Neuronal stem cell (in vitro differentiated cells): Measurements from ENCODE around the gene SOHLH1.

Experiments used
- DNase-seq: peaks from one replicate; pipeline ENCODE4 v3.0.0-alpha.2; 2013; ENCODE audit warnings: low spot score
- H2AFZ ChIP-seq: one replicate; pipeline ENCODE4 v1.6.1; 2013; ENCODE audit warnings: mild to moderate bottlenecking, low read length, inconsistent platforms
- H2AK5ac ChIP-seq: 2 replicates; pipeline ENCODE4 v1.6.1; 2013; ENCODE audit warnings: low read depth, mild to moderate bottlenecking, inconsistent platforms, low read length, moderate library complexity, mixed read lengths
- H2BK120ac ChIP-seq: 2 replicates; pipeline ENCODE4 v1.6.1; 2013; ENCODE audit warnings: low read depth, mild to moderate bottlenecking, inconsistent platforms, low read length, moderate library complexity, mixed read lengths
- H2BK12ac ChIP-seq: one replicate; pipeline ENCODE4 v1.6.1; 2013; ENCODE audit warnings: low read length, inconsistent platforms
- H2BK15ac ChIP-seq: 2 replicates; pipeline ENCODE4 v1.6.1; 2013; ENCODE audit warnings: mild to moderate bottlenecking, low read length, inconsistent platforms, mixed read lengths
- H2BK5ac ChIP-seq: one replicate; pipeline ENCODE4 v1.6.1; 2013; ENCODE audit warnings: inconsistent platforms, mild to moderate bottlenecking, low read length, moderate library complexity
- H3K14ac ChIP-seq: one replicate; pipeline ENCODE4 v1.6.1; 2013; ENCODE audit warnings: low read length, inconsistent platforms
- H3K18ac ChIP-seq: 2 replicates; pipeline ENCODE4 v1.6.1; 2013; ENCODE audit warnings: low read length, inconsistent platforms
- H3K23ac ChIP-seq: 2 replicates; pipeline ENCODE4 v1.6.1; 2013; ENCODE audit warnings: low read depth, mild to moderate bottlenecking, mixed read lengths, low read length, inconsistent platforms; ENCODE audit not compliant: poor library complexity
- H3K27ac ChIP-seq: replicated peaks from 3 replicates; pipeline ENCODE4 v1.5.1; 2013; ENCODE audit warnings: low read length, inconsistent platforms
- H3K27me3 ChIP-seq, 3 experiments: 2 replicates each; pipeline ENCODE4 v1.6.1; 2013; ENCODE audit warnings: low read length in 3 of 3, mild to moderate bottlenecking in 2 of 3, inconsistent platforms in 1 of 3, low read depth in 1 of 3, mixed read lengths in 1 of 3, moderate library complexity in 1 of 3; ENCODE audit not compliant: control insufficient read depth in 3 of 3, insufficient read depth in 3 of 3
- H3K36me3 ChIP-seq, 2 donors: replicated peaks in 1 of 2; 2 replicates each; pipeline ENCODE4 v1.6.1; 2013; ENCODE audit warnings: low read length in 2 of 2; ENCODE audit not compliant: control insufficient read depth in 2 of 2, insufficient read depth in 2 of 2
- H3K4ac ChIP-seq: 2 replicates; pipeline ENCODE4 v1.6.1; 2013; ENCODE audit warnings: inconsistent platforms, mild to moderate bottlenecking, low read length, moderate library complexity
- H3K4me1 ChIP-seq, 2 donors: 1 replicate in 1 of 2; 2 replicates in 1 of 2; pipeline ENCODE4 v1.6.1; 2013; ENCODE audit warnings: low read length in 2 of 2, low read depth in 1 of 2; ENCODE audit not compliant: control insufficient read depth in 2 of 2, insufficient read depth in 1 of 2
- H3K4me2 ChIP-seq: one replicate; pipeline ENCODE4 v1.6.1; 2013; ENCODE audit warnings: mild to moderate bottlenecking, low read length, inconsistent platforms; ENCODE audit not compliant: insufficient read depth, poor library complexity, severe bottlenecking
- H3K4me3 ChIP-seq, 2 donors: 2 replicates each; pipeline ENCODE4 v1.5.1; 2013; ENCODE audit warnings: low read length in 2 of 2, mild to moderate bottlenecking in 2 of 2, inconsistent platforms in 1 of 2, moderate library complexity in 1 of 2
- H3K79me1 ChIP-seq: one replicate; pipeline ENCODE4 v1.6.1; 2013; ENCODE audit warnings: low read depth, mild to moderate bottlenecking, inconsistent platforms, low read length, moderate library complexity
- H3K9ac ChIP-seq: one replicate; pipeline ENCODE4 v1.6.1; 2013; ENCODE audit warnings: mild to moderate bottlenecking, low read depth, low read length, inconsistent platforms; ENCODE audit not compliant: poor library complexity
- H3K9me3 ChIP-seq, 2 donors: replicated peaks in 1 of 2; 2 replicates each; pipeline versions ENCODE3 to v1.6.1; 2013; ENCODE audit warnings: low read length in 2 of 2, mild to moderate bottlenecking in 2 of 2, inconsistent platforms in 1 of 2, low read depth in 1 of 2, mixed read lengths in 1 of 2, moderate library complexity in 1 of 2; ENCODE audit not compliant: control insufficient read depth in 2 of 2, insufficient read depth in 1 of 2
- H4K8ac ChIP-seq: one replicate; pipeline ENCODE4 v1.6.1; 2013; ENCODE audit warnings: low read depth, mild to moderate bottlenecking, inconsistent platforms, low read length, moderate library complexity
- H4K91ac ChIP-seq: one replicate; pipeline ENCODE4 v1.6.1; 2013; ENCODE audit warnings: low read length, low read depth, mild to moderate bottlenecking, inconsistent platforms; ENCODE audit not compliant: poor library complexity
- WGBS, 2 donors: extraction: QIAGEN DNeasy Blood & Tissue Kit; methylation state at CpG; one replicate each; pipeline ENCODE4 v1.1.7; 2013; ENCODE audit warnings: missing lambda C conversion rate in 2 of 2, mixed read lengths in 1 of 2; ENCODE audit not compliant: insufficient read length in 2 of 2, insufficient replicate concordance in 1 of 2; ENCODE audit errors: extremely low coverage in 2 of 2; 5-methylcytosine and 5-hydroxymethylcytosine counted together

The SOHLH1 gene

DNA sequence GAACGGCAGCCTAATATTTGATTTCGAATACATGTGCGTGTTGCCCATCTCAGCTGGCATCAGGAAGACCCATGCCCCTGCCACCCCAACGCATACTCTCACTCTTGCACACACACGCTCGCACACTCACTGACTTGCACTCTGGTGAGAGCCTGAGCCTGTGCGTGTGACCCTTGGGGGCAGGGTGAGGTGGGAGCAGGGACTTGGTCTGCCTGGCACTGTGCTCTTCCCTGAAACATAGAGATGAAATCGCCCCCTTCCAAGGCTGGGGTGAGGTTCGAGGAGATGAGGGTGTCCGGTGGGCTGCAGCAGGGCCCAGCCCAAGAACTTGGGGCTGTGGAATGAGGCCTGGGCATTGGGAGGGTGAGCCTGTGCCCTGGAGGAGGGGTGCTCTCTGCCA, 35.0 kb downstream of the SOHLH1 start:
- no peaks in the 10 kb centered on the region for H3K36me3 ChIP-seq
- no peak for DNase-seq
- H2AFZ ChIP-seq, result no peak overlapping the region
- H2BK5ac ChIP-seq, result peak overlapping the region; percentile 83
- H3K27ac ChIP-seq, result no peak overlapping the region
- H2BK15ac ChIP-seq, result peak overlapping the region; percentile 90
- H3K9me3 ChIP-seq, result peaks cover 0 to 6% of the 10 kb centered on the region in 2 donors
- H3K4ac ChIP-seq, result no peak overlapping the region
- peak overlapping the region; percentile 24 for H4K91ac ChIP-seq
- H2AK5ac ChIP-seq, result peak overlapping the region; percentile 96
- peaks cover 13 to 15% of the 10 kb centered on the region in 2 donors for H3K4me1 ChIP-seq
- no peak overlapping the region for H3K9ac ChIP-seq
- peak overlapping the region; percentile 31 for H2BK12ac ChIP-seq
- H3K4me3 ChIP-seq, result no peak overlapping the region
- H3K79me1 ChIP-seq, result peaks cover 3% of the 10 kb centered on the region
- peak overlapping the region; percentile 90 for H3K14ac ChIP-seq
- H3K18ac ChIP-seq, result peak overlapping the region; percentile 90
- H2BK120ac ChIP-seq, result no peak overlapping the region
- no peak overlapping the region for H3K4me2 ChIP-seq
- H3K23ac ChIP-seq, result peak overlapping the region; percentile 78
- peaks cover 0 to 4% (median 0%) of the 10 kb centered on the region in 3 experiments for H3K27me3 ChIP-seq
- WGBS, 2 donors, result no CpG with 5 or more reads among the region's 10 CpGs
- H4K8ac ChIP-seq, result no peak overlapping the region

DNA sequence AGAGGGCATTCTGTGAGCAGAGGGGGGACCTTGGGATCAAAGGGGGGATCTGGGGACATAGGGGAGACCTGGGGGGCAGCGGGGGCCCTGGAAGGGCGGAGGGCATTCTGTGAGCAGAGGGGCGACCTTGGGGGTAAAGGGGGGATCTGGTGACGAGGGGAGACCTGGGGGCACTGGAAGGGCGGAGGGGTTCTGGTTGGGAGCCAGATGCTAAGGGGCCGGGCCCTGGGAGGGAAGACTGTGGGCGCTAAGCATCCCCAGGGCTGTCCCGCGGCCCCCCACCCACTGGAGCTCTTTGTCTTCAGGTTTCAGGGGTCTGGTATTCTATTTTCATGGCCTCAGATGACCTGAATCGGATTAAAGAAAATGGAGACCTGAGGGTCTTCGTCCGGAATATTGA, 35.4 kb downstream of the SOHLH1 start:
- no peak overlapping the region for H2AFZ ChIP-seq
- no peak overlapping the region for H3K4me3 ChIP-seq
- peaks cover 0 to 6% of the 10 kb centered on the region in 2 donors for H3K9me3 ChIP-seq
- no peak overlapping the region for H2BK12ac ChIP-seq
- H3K4me2 ChIP-seq, result no peak overlapping the region
- H3K27ac ChIP-seq, result no peak overlapping the region
- peaks cover 3% of the 10 kb centered on the region for H3K79me1 ChIP-seq
- H3K14ac ChIP-seq, result no peak overlapping the region
- H2BK15ac ChIP-seq, result no peak overlapping the region
- H2BK120ac ChIP-seq, result no peak overlapping the region
- peak overlapping the region; percentile 93 for H2BK5ac ChIP-seq
- WGBS, 2 donors, result no CpG with 5 or more reads among the region's 12 CpGs
- H3K4ac ChIP-seq, result no peak overlapping the region
- H3K4me1 ChIP-seq, result peaks cover 13 to 15% of the 10 kb centered on the region in 2 donors
- H3K18ac ChIP-seq, result peak overlapping the region; percentile 97
- H3K23ac ChIP-seq, result no peak overlapping the region
- peaks cover 0 to 4% (median 0%) of the 10 kb centered on the region in 3 experiments for H3K27me3 ChIP-seq
- no peak overlapping the region for H3K9ac ChIP-seq
- no peak for DNase-seq
- no peak overlapping the region for H4K91ac ChIP-seq
- H3K36me3 ChIP-seq, result no peaks in the 10 kb centered on the region
- H4K8ac ChIP-seq, result no peak overlapping the region
- H2AK5ac ChIP-seq, result peak overlapping the region; percentile 42

DNA sequence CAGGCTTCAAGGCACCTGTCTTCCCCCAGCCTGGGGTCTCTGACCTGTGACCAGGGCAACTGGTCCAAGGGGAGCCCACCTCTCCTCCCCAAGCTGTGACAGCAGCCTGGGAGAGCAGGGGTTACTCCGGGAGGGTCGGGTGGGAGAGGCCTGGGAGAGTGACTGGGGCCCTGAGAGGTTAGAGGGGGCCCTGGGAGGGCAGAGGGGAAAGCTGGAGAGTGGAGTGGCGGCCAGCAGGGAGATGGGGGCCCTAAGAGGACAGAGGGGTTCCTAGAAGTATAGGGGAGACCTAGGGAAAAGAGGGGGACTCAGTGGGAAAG, 35.9 kb downstream of the SOHLH1 start:
- H3K4me1 ChIP-seq, result peaks cover 13 to 15% of the 10 kb centered on the region in 2 donors
- no peak for DNase-seq
- peak overlapping the region; percentile 85 for H2BK120ac ChIP-seq
- no peak overlapping the region for H2AFZ ChIP-seq
- H3K9me3 ChIP-seq, result peaks cover 0 to 6% of the 10 kb centered on the region in 2 donors
- H3K9ac ChIP-seq, result no peak overlapping the region
- H3K14ac ChIP-seq, result peak overlapping the region; percentile 96
- peaks cover 3% of the 10 kb centered on the region for H3K79me1 ChIP-seq
- peak overlapping the region; percentile 71 for H3K4ac ChIP-seq
- peak overlapping the region; percentile 99 for H2BK15ac ChIP-seq
- H3K4me2 ChIP-seq, result no peak overlapping the region
- no peak overlapping the region for H3K23ac ChIP-seq
- H2AK5ac ChIP-seq, result peak overlapping the region; percentile 94
- no CpG with 5 or more reads among the region's 3 CpGs for WGBS, 2 donors
- H3K36me3 ChIP-seq, result no peaks in the 10 kb centered on the region
- peak overlapping the region; percentile 93 for H2BK12ac ChIP-seq
- no peak overlapping the region for H3K4me3 ChIP-seq
- H2BK5ac ChIP-seq, result peak overlapping the region; percentile 93
- H3K27ac ChIP-seq, result no peak overlapping the region
- H4K91ac ChIP-seq, result no peak overlapping the region
- peak overlapping the region; percentile 97 for H3K18ac ChIP-seq
- H3K27me3 ChIP-seq, result peaks cover 0 to 4% (median 0%) of the 10 kb centered on the region in 3 experiments
- H4K8ac ChIP-seq, result peak overlapping the region; percentile 95

DNA sequence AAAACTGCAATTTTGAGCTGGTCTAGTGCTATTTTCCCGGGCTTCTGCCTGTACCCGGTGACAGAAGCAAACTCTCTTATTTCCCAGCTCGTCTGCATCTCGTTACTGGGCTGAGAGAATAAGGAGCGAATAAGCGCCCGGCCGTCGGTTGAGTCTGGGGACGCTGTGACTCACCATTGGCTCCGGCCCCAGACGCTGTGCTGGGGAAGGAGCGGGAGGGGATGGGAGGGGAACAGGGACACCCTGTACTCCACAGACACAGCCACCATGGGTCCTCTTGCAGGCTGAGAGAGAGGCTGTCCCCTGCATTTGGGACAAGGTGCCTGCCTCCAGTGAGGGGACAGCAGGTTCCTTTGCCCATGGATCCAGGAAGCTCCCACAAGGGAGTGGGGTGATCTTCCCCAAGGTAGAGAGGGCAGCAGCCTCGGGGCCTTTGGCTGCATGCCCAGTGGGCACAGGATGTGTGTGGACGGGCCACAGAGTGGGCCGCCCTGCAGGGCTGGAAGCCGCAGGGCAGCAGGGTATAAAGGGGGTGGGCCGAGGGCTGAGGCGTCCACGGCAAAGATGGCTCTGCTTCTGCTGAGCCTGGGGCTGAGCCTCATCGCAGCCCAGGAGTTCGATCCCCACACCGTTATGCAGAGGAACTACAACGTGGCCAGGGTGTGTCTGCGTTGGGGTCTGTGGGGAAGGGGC, 36.4 kb downstream of the SOHLH1 start, which contains the start of gene LCN9:
Gene LCN9, plus strand, starts transcription at position 552 of the 693 bp plus-strand sequence. Its CDS starts 13 bp downstream, at position 565.
- H3K36me3 ChIP-seq, result no peaks in the 10 kb centered on the region
- DNase-seq, result peak; percentile 18
- H3K18ac ChIP-seq, result peak within 1 kb of the TSS; percentile 97
- peak within 1 kb of the TSS; percentile 93 for H2BK12ac ChIP-seq
- peak within 1 kb of the TSS; percentile 93 for H2BK5ac ChIP-seq
- peak within 1 kb of the TSS; percentile 99 for H2BK15ac ChIP-seq
- peaks cover 13 to 15% of the 10 kb centered on the region in 2 donors for H3K4me1 ChIP-seq
- WGBS, 2 donors, result no CpG with 5 or more reads among the region's 25 CpGs
- no peak within 1 kb of the TSS for H3K4me3 ChIP-seq
- H3K9ac ChIP-seq, result no peak within 1 kb of the TSS
- H2AFZ ChIP-seq, result peak within 1 kb of the TSS; percentile 83
- H2AK5ac ChIP-seq, result peak within 1 kb of the TSS; percentile 94
- peak within 1 kb of the TSS; percentile 24 for H4K91ac ChIP-seq
- peak within 1 kb of the TSS; percentile 96 for H3K14ac ChIP-seq
- H3K23ac ChIP-seq, result peak within 1 kb of the TSS; percentile 77
- peak within 1 kb of the TSS; percentile 55 for H3K27ac ChIP-seq
- peak within 1 kb of the TSS; percentile 95 for H4K8ac ChIP-seq
- H3K4ac ChIP-seq, result peak within 1 kb of the TSS; percentile 71
- H3K4me2 ChIP-seq, result no peak within 1 kb of the TSS
- peak within 1 kb of the TSS; percentile 85 for H2BK120ac ChIP-seq
- H3K79me1 ChIP-seq, result peaks cover 3% of the 10 kb centered on the region
- peaks cover 0 to 6% (median 0%) of the 10 kb centered on the region in 3 experiments for H3K27me3 ChIP-seq
- peaks cover 0 to 6% of the 10 kb centered on the region in 2 donors for H3K9me3 ChIP-seq
